Colonic mucosa (tissue), 4 donors: ENCODE measurements around the gene ZNF557. TPM values are rescaled to one million over a fixed set of nuclear protein-coding genes. Genes with fewer than 3 reads are reported as not detected.
A peak's percentile ranks its signal among the peaks of the same experiment; 100 is the strongest.

Experiments used
- DNase-seq: peaks from one replicate; pipeline ENCODE4 v3.0.0-alpha.2; 2020
- H3K27ac ChIP-seq: fragments of 200-600 bp; one replicate; pipeline ENCODE4 v1.8.0; 2021
- H3K27me3 ChIP-seq: fragments of 200-600 bp; one replicate; pipeline ENCODE4 v1.8.0; 2021
- H3K36me3 ChIP-seq: fragments of 200-600 bp; one replicate; pipeline ENCODE4 v1.8.0; 2021
- H3K4me1 ChIP-seq: fragments of 200-600 bp; one replicate; pipeline ENCODE4 v1.8.0; 2021; ENCODE audit warnings: mild to moderate bottlenecking
- H3K4me3 ChIP-seq: fragments of 200-600 bp; one replicate; pipeline ENCODE4 v1.8.0; 2021
- H3K9ac ChIP-seq, 2 donors: one replicate each; pipeline ENCODE4 v1.7.0; 2013; ENCODE audit warnings: control low read depth in 2 of 2, low read depth in 2 of 2, low read length in 2 of 2
- H3K9me3 ChIP-seq: fragments of 200-600 bp; one replicate; pipeline ENCODE4 v1.8.0; 2021
- CTCF ChIP-seq: fragments of 200-600 bp; IDR thresholded peaks from one replicate; pipeline ENCODE4 v1.8.0; 2022; ENCODE audit warnings: antibody characterized with exemption, mild to moderate bottlenecking
- intact Hi-C: fragments of 100-400 bp; cut with DNase I; formaldehyde crosslinking; loops from one replicate; pipeline ENCODE4 v1.14.1; 2022
- total RNA-seq, 2 donors: library from RNA; stranded (reverse); fragmentation: NEBNext Ultra II Directional in 1 of 2; extraction: Animal tissue kit (Norgen Biotek cat#: 25700) in 1 of 2; gene quantifications; one replicate each; pipeline ENCODE4 v1.2.1, GENCODE V29; 2021
- donor health status: healthy.
- donor health status: DM: no; HTN: no; CAD: no.
- donor health status: DM: no; HTN: no; CAD: no.

Gene ZNF557
- total RNA-seq, 2 donors from 2014 or later, result 7.5 to 7.9 TPM

GRCh38 chr19:7069904-7070226 is 362 bp downstream of the ZNF557 start:
- Histone ChIP-seq H3K4me3 (peak overlapping the region; percentile 95), H3K27ac (peak overlapping the region; percentile 67), H3K27me3 (no peaks in the 10 kb centered on the region), H3K36me3 (peaks cover 13% of the 10 kb centered on the region), H3K4me1 (no peaks in the 10 kb centered on the region), H3K9me3 (no peaks in the 10 kb centered on the region), H3K9ac (peak overlapping the region; percentile 86 to 90)
- TF ChIP-seq CTCF, result no peak
- no peak for DNase-seq
- intact Hi-C loops, result no loop called here

DNA sequence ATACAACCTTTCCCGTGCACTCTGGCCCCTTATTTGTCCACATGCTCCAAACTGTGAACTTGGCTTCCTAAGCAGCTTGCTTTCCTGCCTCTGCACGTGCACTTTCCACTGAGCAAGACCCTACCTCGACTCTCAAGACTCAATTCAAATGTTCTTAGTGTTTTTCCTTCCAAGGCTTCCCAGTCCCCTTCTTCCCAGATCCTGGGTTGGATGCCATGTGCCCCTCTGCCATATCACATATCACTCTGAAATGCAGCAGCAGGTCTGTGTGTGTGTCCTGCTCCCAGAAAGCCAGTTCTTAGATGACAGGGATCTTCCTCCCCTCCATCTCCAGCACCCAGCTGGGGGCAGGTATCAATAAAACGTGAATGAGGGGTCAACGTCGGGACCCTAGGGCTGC is 3.0 kb downstream of the ZNF557 start:
- Histone ChIP-seq H3K9ac (no peak overlapping the region), H3K36me3 (peaks cover 28% of the 10 kb centered on the region), H3K4me1 (no peaks in the 10 kb centered on the region), H3K27ac (no peak overlapping the region), H3K27me3 (no peaks in the 10 kb centered on the region), H3K9me3 (no peaks in the 10 kb centered on the region), H3K4me3 (no peak overlapping the region)
- TF ChIP-seq CTCF, result no peak
- DNase-seq, result peak; percentile 3
- intact Hi-C loops, result no loop called here

- peak; percentile 6 for DNase-seq
Observed at GRCh38 chr19:7074705-7075282, 5.3 kb downstream of the ZNF557 start.

DNA sequence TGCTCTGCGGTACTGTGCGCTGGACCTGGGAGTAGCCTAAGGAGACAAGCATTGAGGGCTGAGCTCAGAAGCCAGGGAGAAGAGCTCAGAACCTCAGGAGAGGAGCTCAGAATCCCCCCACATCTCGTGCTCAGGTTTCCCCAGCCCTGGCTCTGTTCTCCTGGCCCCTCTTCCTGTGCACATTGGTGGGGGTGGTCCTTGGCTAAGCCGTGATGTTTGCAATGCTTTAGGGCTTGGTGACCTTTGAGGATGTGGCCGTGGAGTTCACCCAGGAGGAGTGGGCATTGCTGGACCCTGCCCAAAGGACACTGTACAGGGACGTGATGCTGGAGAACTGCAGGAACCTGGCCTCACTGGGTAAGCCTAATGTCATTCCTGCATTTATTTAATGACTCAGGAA is 6.6 kb downstream of the ZNF557 start:
- Histone ChIP-seq H3K9ac (no peak overlapping the region), H3K27ac (no peak overlapping the region), H3K36me3 (peaks cover 58% of the 10 kb centered on the region), H3K9me3 (peaks cover 13% of the 10 kb centered on the region), H3K4me1 (no peaks in the 10 kb centered on the region), H3K27me3 (no peaks in the 10 kb centered on the region), H3K4me3 (no peak overlapping the region)
- no peak for TF ChIP-seq CTCF
- DNase-seq, result peak; percentile 6
- intact Hi-C loops, result no loop called here

More at GRCh38 chr19:7074705-7075282, 5.3 kb downstream of the ZNF557 start:
- no peak overlapping the region for H3K4me3 ChIP-seq
- no peak overlapping the region for H3K27ac ChIP-seq
- no peak for TF ChIP-seq CTCF
- H3K36me3 ChIP-seq, result peaks cover 45% of the 10 kb centered on the region
- no peaks in the 10 kb centered on the region for H3K27me3 ChIP-seq
- intact Hi-C loops, result no loop called here
- H3K9ac ChIP-seq, result no peak overlapping the region
- H3K4me1 ChIP-seq, result no peaks in the 10 kb centered on the region
- peaks cover 5% of the 10 kb centered on the region for H3K9me3 ChIP-seq

GRCh38 chr19:7078008-7078407 is 8.5 kb downstream of the ZNF557 start:
- TF ChIP-seq CTCF, result no peak
- intact Hi-C loops, result no loop called here
- H3K27ac ChIP-seq, result no peak overlapping the region
- H3K9ac ChIP-seq, result no peak overlapping the region
- no peak overlapping the region for H3K4me3 ChIP-seq
- H3K27me3 ChIP-seq, result no peaks in the 10 kb centered on the region
- H3K36me3 ChIP-seq, result peaks cover 66% of the 10 kb centered on the region
- no peak for DNase-seq
- H3K4me1 ChIP-seq, result no peaks in the 10 kb centered on the region
- H3K9me3 ChIP-seq, result peaks cover 17% of the 10 kb centered on the region
